NCI-H82 treated with DMSO at 0.1 percent for 48 hours (cell line): ENCODE measurements around the gene MRC2.
"Not testable (repeated sequence)": the region's sequence is repeated elsewhere in the genome, so short reads cannot be mapped to it uniquely, and the experiment has no call there.

Source experiments
- DNase-seq: peaks from one replicate; lab custom pipeline; 2025; ENCODE audit not compliant: unreplicated experiment; lab: John Stamatoyannopoulos, UW

The MRC2 gene

DNA sequence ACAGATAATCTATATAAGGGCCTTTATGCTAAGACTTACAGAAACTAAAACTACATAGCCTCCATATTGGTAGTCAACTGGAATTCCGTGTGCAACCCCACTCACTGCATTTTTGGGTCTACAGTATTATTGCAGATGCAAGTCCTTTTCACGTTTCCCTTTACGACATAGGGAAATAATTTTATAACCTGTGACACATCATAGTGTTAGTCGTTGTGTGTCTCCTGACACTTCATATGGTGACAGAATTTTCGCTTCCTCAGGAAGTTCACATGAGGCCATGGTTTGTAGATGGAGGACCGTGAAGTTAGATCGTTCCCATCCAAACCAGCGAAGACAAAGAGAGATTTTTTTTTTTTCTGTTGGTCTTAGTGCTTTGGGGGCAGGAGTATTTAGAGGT lies 15.7 kb upstream of the MRC2 start:
- DNase-seq: no peak

DNA sequence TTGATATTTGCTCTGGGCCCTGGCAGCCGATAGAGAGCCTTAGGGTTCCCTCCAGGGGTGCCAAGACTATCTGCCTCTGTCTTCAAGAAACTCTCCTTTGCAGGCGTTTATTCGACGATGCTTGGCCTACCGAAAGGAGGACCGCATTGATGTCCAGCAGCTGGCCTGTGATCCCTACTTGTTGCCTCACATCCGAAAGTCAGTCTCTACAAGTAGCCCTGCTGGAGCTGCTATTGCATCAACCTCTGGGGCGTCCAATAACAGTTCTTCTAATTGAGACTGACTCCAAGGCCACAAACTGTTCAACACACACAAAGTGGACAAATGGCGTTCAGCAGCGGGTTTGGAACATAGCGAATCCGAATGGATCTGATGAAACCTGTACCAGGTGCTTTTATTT lies 15.2 kb upstream of the MRC2 start:
- not testable (repeated sequence) for DNase-seq

DNA sequence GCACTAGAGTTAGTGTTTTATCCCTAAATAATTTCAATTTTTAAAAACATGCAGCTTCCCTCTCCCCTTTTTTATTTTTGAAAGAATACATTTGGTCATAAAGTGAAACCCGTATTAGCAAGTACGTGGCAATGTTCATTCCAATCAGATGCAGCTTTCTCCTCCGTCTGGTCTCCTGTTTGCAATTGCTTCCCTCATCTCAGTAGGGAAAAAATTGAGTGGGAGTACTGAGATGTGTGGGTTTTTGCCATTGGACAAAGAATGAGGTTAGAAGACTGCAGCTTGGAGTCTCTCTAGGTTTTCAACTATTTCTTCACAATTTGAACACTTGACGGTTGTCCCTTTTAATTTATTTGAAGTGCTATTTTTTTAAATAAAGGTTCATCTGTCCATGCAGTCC lies 14.4 kb upstream of the MRC2 start:
- DNase-seq: not testable (repeated sequence)

DNA sequence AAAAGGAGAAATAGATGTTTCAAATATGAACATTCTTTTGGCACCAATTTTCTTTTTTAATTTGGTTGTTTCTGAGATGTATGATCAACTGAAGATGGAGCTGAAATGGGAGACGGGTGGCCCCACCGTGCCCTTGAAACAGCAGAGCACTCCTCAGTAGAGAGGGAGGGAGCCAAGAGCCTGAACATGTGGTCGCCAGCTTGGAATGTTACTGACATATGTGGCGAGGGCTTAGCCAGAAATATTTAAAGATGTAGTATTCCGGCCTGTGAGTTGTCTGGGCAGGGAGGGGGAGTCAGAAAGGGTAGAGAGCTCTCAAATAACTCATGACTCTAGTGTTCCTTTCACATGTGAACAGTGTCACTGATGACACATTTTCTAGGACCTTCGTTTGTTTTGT lies 13.3 kb upstream of the MRC2 start:
- DNase-seq: peak; percentile 29

DNA sequence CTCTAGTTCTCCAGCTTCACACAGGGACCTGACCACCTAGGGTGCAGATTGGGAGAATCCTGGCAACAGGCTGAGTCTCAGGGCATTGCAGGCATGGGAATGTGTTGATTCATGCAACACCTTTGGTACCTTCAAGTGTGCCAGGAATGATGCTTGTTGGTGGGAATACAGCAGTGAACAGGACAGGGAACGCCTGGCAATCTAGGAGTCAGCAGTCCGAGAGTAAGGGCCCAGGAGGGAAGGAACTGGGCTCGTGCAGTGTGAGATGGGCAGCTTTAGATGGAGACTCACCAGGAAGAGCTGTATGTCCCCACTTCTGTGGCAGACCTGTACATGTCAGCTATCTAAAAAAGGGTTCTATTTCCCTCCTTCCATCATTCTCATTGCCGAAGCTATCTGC lies 12.0 kb upstream of the MRC2 start:
- DNase-seq: no peak

DNA sequence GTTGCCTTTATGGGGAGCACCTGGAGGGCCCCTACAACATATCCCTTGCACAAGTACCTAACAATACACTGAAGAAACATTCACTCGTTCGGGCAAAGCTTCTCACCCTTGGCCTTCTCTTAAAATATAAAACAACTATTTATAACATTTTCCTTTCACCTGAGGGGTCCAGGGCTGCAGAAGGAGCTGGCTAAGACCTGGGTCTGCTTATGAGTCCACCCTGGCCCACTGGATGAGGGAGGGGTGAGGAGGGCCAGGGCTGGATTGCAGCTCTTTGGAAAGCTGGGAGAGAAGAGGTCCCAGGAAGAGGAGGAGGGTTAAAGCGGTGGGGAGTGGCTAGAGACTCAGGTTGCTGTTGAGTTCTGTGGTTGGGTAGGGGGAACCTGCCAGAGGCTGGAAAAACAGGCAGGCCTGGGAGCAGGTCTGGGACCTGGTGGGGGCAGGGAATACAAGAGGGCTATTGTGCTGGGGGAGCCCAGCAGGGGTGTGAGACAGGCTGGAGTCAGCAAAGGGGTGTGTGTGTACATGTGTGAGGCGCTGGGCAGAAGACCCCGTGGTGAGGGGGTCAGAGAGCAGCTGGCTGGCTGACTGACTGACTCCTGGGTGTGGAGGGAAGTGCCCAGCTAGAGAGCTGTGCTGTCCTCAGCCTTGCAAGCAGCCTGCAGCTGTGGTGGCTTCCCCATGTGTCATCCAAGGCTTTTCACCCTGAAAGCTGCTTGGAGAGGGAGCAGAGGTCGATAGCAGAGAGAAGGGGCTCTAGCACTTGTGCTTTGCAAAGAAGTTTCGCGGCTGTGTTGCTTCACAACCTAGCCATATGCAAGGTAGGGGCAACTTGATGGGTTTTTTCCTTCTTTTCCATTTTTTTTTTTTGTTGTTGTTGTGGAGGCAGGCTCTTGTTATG lies 10.2 kb upstream of the MRC2 start:
- DNase-seq: no peak

DNA sequence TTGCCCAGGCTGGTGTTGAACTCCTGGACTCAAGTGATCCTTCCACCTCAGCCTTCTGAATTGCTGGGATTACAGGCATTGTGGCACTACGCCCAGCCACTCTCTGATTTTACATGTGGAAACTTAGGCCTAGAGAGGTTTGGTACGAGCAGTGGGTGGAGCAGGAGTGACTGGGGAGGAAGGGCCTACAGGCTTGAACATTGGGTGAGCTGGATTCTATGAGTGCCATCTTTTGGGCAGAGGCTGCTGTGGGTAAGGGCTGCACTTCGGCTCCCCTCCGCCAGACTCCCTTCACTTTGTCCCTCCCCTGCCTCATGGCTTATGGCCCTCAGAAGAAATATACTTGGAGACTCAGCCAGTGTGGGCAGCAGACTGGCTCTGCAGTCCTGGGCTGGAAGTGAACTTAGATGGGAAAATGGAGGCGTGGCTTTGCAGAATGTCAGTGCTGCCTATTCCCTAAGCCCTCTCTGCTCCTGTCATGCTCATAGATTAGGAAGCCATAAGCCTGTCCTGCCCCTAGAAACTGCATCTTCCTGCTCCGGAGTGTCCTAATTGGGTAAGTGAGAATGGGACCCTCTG lies 9.5 kb upstream of the MRC2 start:
- DNase-seq: no peak

DNA sequence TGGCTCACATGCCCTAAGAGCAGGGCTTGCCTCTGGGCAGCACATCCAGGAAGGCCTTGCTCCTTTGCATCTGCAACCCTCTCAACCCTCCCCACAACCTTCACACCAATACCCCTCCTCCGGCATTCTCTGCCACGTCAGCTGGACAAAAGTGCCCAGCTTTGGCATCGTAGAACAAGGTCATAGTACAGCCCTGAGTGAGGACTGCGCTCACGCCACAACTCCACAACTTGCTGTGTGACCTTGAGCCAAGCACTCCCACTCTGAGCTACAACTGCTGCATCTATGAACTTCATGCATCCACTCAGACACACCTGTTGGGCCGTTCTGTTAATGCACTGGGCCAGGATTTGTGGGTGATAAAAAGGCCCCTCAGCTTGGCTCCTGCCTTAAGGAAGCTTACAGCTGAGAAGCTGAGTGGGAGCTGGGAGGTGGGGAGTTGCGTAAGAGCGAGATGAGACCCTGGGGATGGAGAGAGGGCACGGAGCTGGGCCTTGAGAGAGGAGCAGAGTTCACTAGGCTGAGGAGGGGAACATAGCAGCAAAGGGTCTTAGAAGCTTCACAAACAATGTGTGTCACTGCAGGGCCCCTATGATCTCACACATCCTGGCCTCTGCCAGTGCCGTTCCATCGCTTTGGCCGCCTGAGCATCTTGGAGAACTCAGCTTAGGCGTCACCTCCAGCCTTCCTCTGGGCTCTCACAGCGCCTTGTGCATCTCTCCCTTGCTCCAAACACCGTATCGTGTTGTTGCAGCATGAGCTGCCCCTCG lies 8.6 kb upstream of the MRC2 start:
- no peak for DNase-seq

DNA sequence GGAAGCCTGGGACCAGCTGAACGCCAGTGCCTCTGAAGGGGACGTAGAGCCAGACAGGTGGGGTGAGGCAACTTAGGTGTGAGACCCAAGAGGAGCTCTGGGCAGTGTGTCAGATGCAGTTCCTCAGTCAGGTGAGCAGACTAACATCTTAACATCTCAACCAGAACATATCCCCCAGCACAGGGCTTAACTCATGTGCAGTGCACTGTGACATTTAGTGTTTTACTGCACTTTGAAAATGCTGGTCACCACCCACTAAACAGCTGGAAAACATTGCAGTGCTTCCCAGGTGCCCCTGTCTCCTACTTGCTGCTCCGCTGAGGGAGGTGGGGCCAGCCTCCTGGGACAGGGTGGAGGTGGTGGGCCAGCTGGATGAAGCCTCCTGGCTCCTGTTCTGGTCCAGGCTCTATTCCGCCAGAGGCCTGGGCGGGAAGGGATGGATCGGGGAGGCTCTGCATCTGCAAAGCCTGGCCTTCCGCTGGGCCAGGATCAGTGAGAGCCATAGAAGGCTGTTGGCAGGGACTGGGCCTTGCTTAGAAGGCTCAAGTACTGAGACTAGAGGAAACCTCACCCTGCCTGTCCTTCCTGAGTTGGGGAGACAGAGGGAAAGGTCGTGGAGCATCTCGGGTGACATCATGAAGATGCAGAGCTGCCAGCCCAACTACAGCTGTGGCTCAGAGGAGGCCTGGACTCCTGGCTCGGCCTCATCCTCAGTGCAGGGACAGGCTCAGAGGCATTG lies 7.9 kb upstream of the MRC2 start:
- DNase-seq: no peak

DNA sequence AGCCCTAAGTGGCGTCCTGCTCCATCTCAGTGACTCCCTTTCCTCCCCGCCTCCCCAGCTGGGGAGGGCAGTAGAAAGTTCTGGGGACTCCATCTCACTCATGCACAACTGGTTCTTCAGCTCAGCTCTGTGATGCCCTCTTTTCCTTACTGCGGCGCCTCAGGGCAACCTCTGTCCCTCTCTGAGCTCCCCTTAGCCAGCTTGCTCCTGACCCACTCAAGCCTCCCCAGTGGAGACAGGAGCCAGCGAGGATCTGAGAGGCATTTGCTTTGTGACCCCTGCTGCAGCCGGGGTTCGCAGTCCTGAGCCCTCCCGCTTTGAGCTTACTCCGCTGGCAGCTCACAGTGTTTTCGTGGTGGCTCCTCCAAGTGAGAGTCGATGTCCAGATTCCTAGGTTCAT lies 6.2 kb upstream of the MRC2 start:
- DNase-seq: no peak

DNA sequence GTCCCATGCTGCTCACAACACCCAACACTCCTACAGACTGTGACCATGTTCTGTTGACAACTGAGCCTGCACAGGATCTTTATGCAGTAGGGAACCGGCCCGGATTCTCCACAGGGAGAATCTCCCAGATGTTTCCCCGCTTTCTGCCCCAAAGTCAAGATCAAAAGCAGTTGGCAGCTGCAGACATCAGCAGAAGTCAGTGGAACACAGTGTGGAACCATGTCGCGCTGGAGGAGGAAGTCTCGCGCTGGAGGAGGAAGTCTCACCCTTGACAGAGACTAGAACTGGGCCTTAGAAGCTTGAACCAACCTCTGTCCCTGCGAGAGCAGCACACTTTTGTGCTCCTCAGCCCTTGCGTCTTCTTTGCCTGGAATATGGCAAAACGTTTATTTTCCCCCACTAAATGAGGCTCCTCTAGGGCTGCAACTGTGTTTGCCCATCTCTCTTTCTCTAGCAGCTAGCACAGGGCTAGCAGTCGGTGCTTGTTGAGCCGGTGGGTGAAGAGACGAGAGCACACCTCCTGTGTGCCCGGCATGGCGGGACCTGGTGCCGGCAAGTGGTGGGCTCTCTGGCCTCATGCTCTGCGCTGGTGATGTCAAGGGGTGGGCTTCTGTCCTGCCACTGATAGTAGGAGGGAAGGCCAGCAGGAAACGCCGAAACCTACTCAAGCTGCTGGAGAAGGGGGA lies 2.1 kb upstream of the MRC2 start:
- DNase-seq: no peak

DNA sequence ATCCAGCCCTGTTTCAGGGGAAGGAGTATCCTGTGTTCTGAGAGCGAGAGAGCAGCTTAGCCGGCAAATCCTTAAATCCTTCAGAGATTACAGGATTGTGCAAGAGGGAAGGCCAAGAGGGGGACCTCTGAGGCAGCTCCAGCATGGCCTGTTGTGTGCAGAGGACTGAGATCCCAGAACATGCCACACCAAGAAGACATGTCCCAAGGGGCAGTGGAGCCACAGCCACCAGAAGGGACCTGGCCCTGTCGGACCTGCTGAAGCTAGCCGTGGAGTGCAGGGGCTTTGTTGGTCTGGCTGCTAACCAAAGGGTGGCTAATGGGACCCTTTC lies 1.6 kb upstream of the MRC2 start:
- DNase-seq: peak; percentile 91

DNA sequence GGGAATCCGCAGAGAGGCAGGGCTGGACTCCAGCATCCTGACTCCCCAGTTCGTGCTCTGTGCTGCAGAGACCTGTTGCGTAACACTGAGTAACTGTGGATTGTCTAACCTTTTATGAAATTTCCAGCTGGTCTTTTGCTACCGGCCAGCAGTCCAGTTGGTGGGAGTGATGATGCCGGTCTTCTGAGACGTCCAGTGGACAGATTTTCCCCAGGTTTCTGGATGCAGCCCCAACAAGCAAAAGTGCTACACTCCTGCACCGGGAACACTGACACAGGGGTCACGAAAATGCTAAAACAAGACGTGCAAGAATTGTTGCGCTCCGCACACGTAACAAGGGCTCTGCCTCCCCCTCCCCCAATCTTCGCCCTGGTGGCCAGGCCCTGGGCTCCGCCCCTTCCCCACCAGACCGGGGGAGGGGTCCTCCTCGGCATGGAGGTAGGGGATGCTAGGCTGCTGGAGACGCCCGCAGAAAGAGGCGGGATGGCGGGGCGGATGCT lies 701 bp upstream of the MRC2 start:
- DNase-seq: no peak

DNA sequence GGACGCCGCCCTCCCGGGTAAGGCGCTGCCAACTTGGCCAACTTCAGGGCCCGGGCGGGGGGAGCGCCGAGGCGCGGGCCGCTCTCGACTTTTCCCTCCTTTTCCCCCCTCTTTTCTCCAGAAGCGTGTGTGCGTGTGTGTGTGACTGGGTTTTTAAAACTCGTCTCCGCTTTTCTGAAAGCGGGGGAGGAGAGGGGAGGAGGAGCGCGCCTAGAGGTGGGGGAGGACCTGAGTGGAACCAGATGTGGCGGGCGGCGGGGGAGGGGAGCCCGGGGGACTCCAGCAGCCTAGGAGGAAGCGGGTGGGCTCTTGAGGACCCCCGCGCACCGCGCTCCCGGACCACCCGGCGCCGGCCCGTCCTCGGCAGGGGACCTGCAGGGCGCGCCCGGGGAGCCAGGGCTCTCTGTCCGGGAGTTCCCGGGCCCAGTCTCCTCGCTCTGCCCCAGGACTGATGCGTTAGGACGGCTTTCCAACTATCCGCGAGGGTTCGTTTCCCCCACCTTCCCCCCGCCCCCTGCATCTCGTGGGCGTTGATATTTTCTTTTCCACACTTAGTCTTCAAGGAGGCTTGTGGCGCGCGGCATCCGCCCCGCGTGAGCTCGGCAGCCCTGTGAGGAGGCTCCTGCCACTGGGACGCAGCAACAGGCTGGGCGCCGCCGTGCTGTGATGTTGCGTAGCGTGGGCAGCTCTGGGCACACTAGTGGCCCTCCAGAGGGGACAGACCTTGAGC lies 599 bp downstream of the MRC2 start:
- DNase-seq: no peak

DNA sequence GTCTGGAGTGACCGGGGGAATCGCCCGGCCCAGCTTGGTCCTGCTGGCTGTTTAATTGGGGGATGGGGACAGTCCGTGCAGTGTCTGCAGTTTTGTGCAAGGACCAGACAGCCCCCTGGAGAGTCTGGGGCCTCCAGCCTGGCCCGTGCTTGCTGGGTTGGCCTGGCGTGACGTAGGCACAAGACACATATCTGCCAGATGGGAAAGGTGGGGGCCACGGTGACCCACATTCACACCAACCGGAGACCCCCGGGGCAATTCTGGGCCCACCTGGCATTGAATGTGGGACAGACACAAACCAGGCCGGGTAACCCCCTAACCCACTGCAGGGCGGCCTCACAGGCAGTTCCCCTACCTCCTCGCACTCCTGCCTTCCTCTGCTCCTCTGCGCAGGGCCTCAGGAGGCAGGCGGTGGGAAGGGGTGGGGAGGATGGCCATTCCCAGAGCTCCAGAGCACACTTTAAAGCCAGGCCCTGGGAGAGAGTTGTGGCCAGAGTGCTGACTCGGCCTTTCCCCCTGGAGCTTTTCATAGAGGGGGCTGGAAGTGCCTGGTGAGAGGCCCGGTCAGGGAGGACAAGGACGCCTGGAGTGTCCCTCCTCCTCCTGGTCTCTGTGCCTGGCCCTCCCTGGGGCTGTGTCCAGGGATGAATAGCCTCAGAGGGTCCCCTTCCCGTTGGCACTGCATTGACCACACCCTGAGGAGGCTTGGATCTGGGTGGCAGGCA lies 1.5 kb downstream of the MRC2 start:
- no peak for DNase-seq

DNA sequence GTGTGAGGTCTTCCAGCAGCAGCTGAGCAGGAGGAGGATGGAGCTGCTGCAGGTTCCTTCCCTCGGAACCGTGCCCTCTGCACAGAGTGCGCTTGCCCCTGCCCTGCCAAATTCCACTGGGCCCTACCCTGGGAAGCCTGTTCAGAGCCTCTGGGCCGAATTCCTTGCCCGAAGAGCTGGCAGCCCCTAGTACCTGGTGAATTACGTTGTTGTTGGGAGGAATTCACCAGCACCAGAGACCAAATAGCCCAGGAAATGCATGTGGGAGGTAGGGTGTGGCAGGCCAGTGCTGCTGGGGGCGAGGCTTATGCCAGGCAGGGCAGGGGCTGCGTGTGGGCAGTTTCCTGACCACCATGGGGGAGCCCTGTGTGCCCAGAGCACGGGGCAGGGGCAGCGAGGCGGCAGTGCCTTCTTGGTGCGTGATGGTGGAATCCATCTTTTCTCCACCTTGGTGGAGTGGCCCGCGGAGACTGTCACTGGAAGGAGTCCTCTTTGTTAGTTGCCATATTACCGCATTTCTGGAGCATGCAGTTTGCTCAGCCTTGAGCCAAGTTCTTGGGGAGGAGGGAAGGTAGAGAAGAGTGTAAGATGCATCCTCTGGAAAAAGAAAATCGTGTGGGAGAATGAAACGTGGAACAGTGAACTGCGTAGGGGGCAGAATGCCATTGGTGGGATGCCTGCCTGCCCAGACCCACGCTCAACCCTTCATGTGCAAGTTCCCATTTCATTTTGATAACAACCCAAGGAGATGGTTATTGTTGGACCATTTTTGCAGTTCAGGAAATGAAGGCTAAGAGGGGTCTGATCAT lies 2.3 kb downstream of the MRC2 start:
- no peak for DNase-seq

DNA sequence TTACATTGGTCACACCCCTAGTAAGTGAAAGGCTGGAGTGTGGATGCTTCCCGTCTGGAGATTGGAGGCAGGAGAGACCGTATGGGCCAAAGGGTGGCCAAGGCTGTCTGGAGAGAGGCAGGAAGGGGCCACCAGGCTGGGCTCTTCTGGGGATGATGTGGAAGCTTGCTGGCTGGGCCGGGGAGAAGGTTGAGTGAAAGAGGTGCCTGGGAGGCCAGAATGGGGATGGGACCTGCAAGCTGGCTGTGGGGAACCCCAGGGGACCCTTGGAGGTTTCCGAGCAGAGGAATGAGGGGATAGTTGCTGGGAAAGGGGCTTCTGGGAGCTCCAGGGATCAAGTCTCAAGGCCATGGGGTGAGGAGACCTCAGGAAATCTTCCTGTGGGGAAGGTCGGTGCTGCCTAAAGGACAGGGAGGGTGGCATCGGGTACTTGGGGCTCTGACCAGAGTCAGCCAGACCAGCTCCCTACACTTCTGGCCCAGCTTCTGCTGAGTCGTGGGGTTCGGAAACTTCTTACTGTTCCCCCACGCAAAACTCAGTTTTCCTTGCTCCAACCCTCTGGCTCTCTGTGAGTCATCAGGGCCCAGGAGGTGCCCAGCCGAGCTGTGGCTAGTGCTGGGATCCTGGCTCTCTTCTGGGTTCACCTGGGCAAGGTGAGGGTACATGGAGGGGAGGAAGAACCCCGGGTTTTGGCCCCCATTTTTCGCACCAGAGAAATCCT lies 3.1 kb downstream of the MRC2 start:
- DNase-seq: no peak
